Neural progenitor cell (in vitro differentiated cells): ENCODE data around the gene LMBR1L. TPM values are rescaled to one million over a fixed set of nuclear protein-coding genes. Genes with fewer than 3 reads are reported as not detected.
"Not testable (repeated sequence)": the region's sequence is repeated elsewhere in the genome, so short reads cannot be mapped to it uniquely, and the experiment has no call there.

Experiments used
- DNase-seq: peaks from one replicate; pipeline ENCODE4 v3.0.0-alpha.2; 2016; ENCODE audit warnings: low spot score
- H2AFZ ChIP-seq: fragments of 200-600 bp; sonication (generic); replicated peaks from 2 replicates; pipeline ENCODE4 v1.6.1; 2016; ENCODE audit warnings: antibody characterized with exemption
- H3F3A ChIP-seq: fragments of 200-600 bp; sonication (generic); 2 replicates; pipeline ENCODE4 v1.6.1; 2016; ENCODE audit warnings: antibody characterized with exemption, low read depth
- H3K27ac ChIP-seq: fragments of 200-600 bp; sonication (generic); 2 replicates; pipeline ENCODE4 v1.5.1; 2016; ENCODE audit warnings: mild to moderate bottlenecking
- H3K27me3 ChIP-seq: fragments of 200-600 bp; sonication (generic); 2 replicates; pipeline ENCODE4 v1.6.1; 2016; ENCODE audit warnings: mild to moderate bottlenecking, moderate library complexity
- H3K36me3 ChIP-seq: fragments of 200-600 bp; sonication (generic); 2 replicates; pipeline ENCODE4 v1.5.1; 2016
- H3K4me1 ChIP-seq: fragments of 200-600 bp; sonication (generic); 2 replicates; pipeline ENCODE4 v1.6.1; 2016; ENCODE audit warnings: mixed run types
- H3K4me2 ChIP-seq: fragments of 200-600 bp; sonication (generic); 2 replicates; pipeline ENCODE4 v1.6.1; 2016
- H3K4me3 ChIP-seq: fragments of 200-600 bp; sonication (generic); 2 replicates; pipeline ENCODE4 v1.5.1; 2016
- H3K79me2 ChIP-seq: fragments of 200-600 bp; sonication (generic); 2 replicates; pipeline ENCODE4 v1.6.1; 2016; ENCODE audit warnings: low read depth
- H3K9ac ChIP-seq: fragments of 200-600 bp; sonication (generic); 2 replicates; pipeline ENCODE4 v1.6.1; 2016
- H3K9me3 ChIP-seq: fragments of 200-600 bp; sonication (generic); 2 replicates; pipeline ENCODE4 v1.5.1; 2016; ENCODE audit warnings: low read depth
- H4K20me1 ChIP-seq: fragments of 200-600 bp; sonication (generic); 2 replicates; pipeline ENCODE4 v1.6.1; 2016; ENCODE audit warnings: low read depth
- H3K27ac Mint-ChIP-seq: 3 replicates; pipeline ENCODE4 v1.8.0; 2021; ENCODE audit warnings: mixed read lengths
- H3K27me3 Mint-ChIP-seq: 2 replicates; pipeline ENCODE4 v1.8.0; 2022; ENCODE audit warnings: low read depth, mild to moderate bottlenecking, inconsistent platforms, moderate library complexity, mixed read lengths; ENCODE audit not compliant: insufficient read depth
- H3K36me3 Mint-ChIP-seq: 3 replicates; pipeline ENCODE4 v1.8.0; 2021; ENCODE audit warnings: mixed read lengths
- H3K4me1 Mint-ChIP-seq: 3 replicates; pipeline ENCODE4 v1.8.0; 2021; ENCODE audit warnings: mixed read lengths
- H3K4me3 Mint-ChIP-seq: 3 replicates; pipeline ENCODE4 v1.8.0; 2021; ENCODE audit warnings: mild to moderate bottlenecking, moderate library complexity, mixed read lengths
- H3K9me3 Mint-ChIP-seq: 3 replicates; pipeline ENCODE4 v1.8.0; 2020; ENCODE audit warnings: mixed read lengths
- EZH2 ChIP-seq: fragments of 200-600 bp; sonication (generic); IDR thresholded peaks from 2 replicates; pipeline ENCODE4 v1.6.1; 2017; ENCODE audit warnings: antibody characterized with exemption, mild to moderate bottlenecking, moderate library complexity
- EZH2phosphoT487 ChIP-seq: fragments of 200-600 bp; sonication (generic); IDR thresholded peaks from 2 replicates; pipeline ENCODE4 v1.6.1; 2017; ENCODE audit warnings: antibody characterized with exemption
- total RNA-seq: library from RNA; depleted of rRNA; stranded (reverse); fragments of >200 nt; gene quantifications from 2 replicates; pipeline ENCODE4 v1.2.3, GENCODE V29; 2015; ENCODE audit warnings: low replicate concordance
- TF ChIP-seq, protein P1 (sequence below): fragments of 200-600 bp; sonication (generic); IDR thresholded peaks from 2 replicates; pipeline ENCODE4 v1.5.1; 2017; ENCODE audit warnings: antibody characterized with exemption, mild to moderate bottlenecking

LMBR1L gene
- total RNA-seq, 1 donor from 2014 or later = 32.7 TPM

- Histone ChIP-seq H3K4me3 (no peak overlapping the region), H3K4me2 (no peak overlapping the region), H3K27me3 (peaks cover 25% of the 10 kb centered on the region), H4K20me1 (peaks cover under 1% of the 10 kb centered on the region), H3K9me3 (no peaks in the 10 kb centered on the region), H3K79me2 (peaks cover 8% of the 10 kb centered on the region), H3K27ac (no peak overlapping the region), H2AFZ (no peak overlapping the region), H3F3A (peaks cover 12% of the 10 kb centered on the region), H3K36me3 (no peaks in the 10 kb centered on the region), H3K4me1 (peaks cover 5% of the 10 kb centered on the region), H3K9ac (no peak overlapping the region)
- DNase-seq = no peak
- H3K36me3 Mint-ChIP-seq = peaks cover 3% of the 10 kb centered on the region
- H3K27ac Mint-ChIP-seq = no peak overlapping the region
- peaks cover 17% of the 10 kb centered on the region for H3K27me3 Mint-ChIP-seq
- TF ChIP-seq EZH2phosphoT487 = no peak
- TF ChIP-seq EZH2 = no peak
- TF ChIP-seq, protein P1, sequence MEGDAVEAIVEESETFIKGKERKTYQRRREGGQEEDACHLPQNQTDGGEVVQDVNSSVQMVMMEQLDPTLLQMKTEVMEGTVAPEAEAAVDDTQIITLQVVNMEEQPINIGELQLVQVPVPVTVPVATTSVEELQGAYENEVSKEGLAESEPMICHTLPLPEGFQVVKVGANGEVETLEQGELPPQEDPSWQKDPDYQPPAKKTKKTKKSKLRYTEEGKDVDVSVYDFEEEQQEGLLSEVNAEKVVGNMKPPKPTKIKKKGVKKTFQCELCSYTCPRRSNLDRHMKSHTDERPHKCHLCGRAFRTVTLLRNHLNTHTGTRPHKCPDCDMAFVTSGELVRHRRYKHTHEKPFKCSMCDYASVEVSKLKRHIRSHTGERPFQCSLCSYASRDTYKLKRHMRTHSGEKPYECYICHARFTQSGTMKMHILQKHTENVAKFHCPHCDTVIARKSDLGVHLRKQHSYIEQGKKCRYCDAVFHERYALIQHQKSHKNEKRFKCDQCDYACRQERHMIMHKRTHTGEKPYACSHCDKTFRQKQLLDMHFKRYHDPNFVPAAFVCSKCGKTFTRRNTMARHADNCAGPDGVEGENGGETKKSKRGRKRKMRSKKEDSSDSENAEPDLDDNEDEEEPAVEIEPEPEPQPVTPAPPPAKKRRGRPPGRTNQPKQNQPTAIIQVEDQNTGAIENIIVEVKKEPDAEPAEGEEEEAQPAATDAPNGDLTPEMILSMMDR = no peak
- peaks cover 15% of the 10 kb centered on the region for H3K4me1 Mint-ChIP-seq
- no peak overlapping the region for H3K4me3 Mint-ChIP-seq
- no peaks in the 10 kb centered on the region for H3K9me3 Mint-ChIP-seq
Observed at GRCh38 chr12:49064767-49065152, 45.9 kb downstream of the LMBR1L start.

GRCh38 chr12:49061916-49062315 lies 48.7 kb downstream of the LMBR1L start:
- H3K27me3 ChIP-seq, H3K9ac ChIP-seq, H3K27ac Mint-ChIP-seq, H2AFZ ChIP-seq, H3K27me3 Mint-ChIP-seq, H3K9me3 ChIP-seq, H3K36me3 Mint-ChIP-seq, H3K4me3 ChIP-seq, DNase-seq, H3K36me3 ChIP-seq, H3K27ac ChIP-seq, H3K9me3 Mint-ChIP-seq, H3F3A ChIP-seq, H3K4me2 ChIP-seq: not testable (repeated sequence)
- H3K79me2 ChIP-seq = peaks cover 37% of the 10 kb centered on the region
- Mint-ChIP-seq H3K4me1 (peaks cover 30% of the 10 kb centered on the region), H3K4me3 (peak overlapping the region; percentile 96)
- peaks cover 21% of the 10 kb centered on the region for H3K4me1 ChIP-seq
- H4K20me1 ChIP-seq = peaks cover 29% of the 10 kb centered on the region

- H3K27ac ChIP-seq = peak overlapping the region; percentile 42
- TF ChIP-seq, protein P1 = no peak
- TF ChIP-seq EZH2 (no peak), EZH2phosphoT487 (no peak)
- peaks cover 6% of the 10 kb centered on the region for H3K36me3 Mint-ChIP-seq
Observed at GRCh38 chr12:49061157-49061650, 49.4 kb downstream of the LMBR1L start.

More at GRCh38 chr12:49061157-49061650, 49.4 kb downstream of the LMBR1L start:
- H3K79me2 ChIP-seq = peaks cover 44% of the 10 kb centered on the region
- peaks cover 38% of the 10 kb centered on the region for H3K4me1 Mint-ChIP-seq
- H4K20me1 ChIP-seq = peaks cover 36% of the 10 kb centered on the region
- peaks cover 28% of the 10 kb centered on the region for H3K4me1 ChIP-seq
- H3K4me3 Mint-ChIP-seq = peak overlapping the region; percentile 96
- peak overlapping the region; percentile 99 for H3K27ac Mint-ChIP-seq
- peak; percentile 31 for DNase-seq
- H3F3A ChIP-seq = peaks cover 5% of the 10 kb centered on the region
- H3K9me3 Mint-ChIP-seq = no peaks in the 10 kb centered on the region
- no peaks in the 10 kb centered on the region for H3K9me3 ChIP-seq
- H3K4me2 ChIP-seq = peak overlapping the region; percentile 94
- H2AFZ ChIP-seq = peak overlapping the region; percentile 94
- H3K9ac ChIP-seq = no peak overlapping the region
- no peaks in the 10 kb centered on the region for H3K36me3 ChIP-seq
- H3K27me3 Mint-ChIP-seq = peaks cover 5% of the 10 kb centered on the region
- peak overlapping the region; percentile 95 for H3K4me3 ChIP-seq
- no peaks in the 10 kb centered on the region for H3K27me3 ChIP-seq
